ENCODE data around the gene IL4. TPM values are rescaled to one million over a fixed set of nuclear protein-coding genes. Genes with fewer than 3 reads are reported as not detected.

Gene IL4
- total RNA-seq, 2 donors from 2014 or later = not detected

GRCh38 chr5:132677682-132678400 is 4.1 kb downstream of the IL4 start:
- H3K36me3 ChIP-seq (ENCODE audit: control insufficient read depth, insufficient read depth, low read length) = no peaks in the 10 kb centered on the region
- 91 to 92% methylated on average over 9 to 15 of the region's 15 CpGs for WGBS, 2 experiments (ENCODE audit: insufficient coverage in 1 of 2, insufficient read length in 1 of 2)
- TF ChIP-seq CTCF (conservative IDR thresholded peaks at IDR 0.05) = no peak
- Mint-ChIP-seq H3K36me3 (ENCODE audit: low read depth) (no peaks in the 10 kb centered on the region), H3K4me1 (peaks cover 20% of the 10 kb centered on the region), H3K9me3 (no peaks in the 10 kb centered on the region), H3K27ac (peak overlapping the region; percentile 28), H3K4me3 (no peak overlapping the region), H3K27me3 (ENCODE audit: insufficient read depth) (no peaks in the 10 kb centered on the region)
- no peaks in the 10 kb centered on the region for H3K9me3 ChIP-seq (ENCODE audit: control insufficient read depth, low read length)
- peaks cover 6% of the 10 kb centered on the region for H3K4me1 ChIP-seq (ENCODE audit: control insufficient read depth, insufficient read depth, low read length)
- H3K27me3 ChIP-seq (ENCODE audit: control insufficient read depth, insufficient read depth, low read length, poor library complexity, severe bottlenecking) = no peaks in the 10 kb centered on the region
- DNase-seq = peak; percentile 39
- H3K27ac ChIP-seq (ENCODE audit: low read depth, low read length) = no peak overlapping the region
- H3K9ac ChIP-seq (ENCODE audit: extremely low read depth, low read length, poor library complexity, severe bottlenecking) = no peak overlapping the region
- no peak overlapping the region for H3K4me3 ChIP-seq (ENCODE audit: low read length)

- 96 to 100% methylated on average over 1 of the region's 1 CpG for WGBS, 2 experiments (ENCODE audit: insufficient coverage in 1 of 2, insufficient read length in 1 of 2)
- H3K4me1 Mint-ChIP-seq = peaks cover 14% of the 10 kb centered on the region
These were observed 4.9 kb downstream of the IL4 start for GRCh38 chr5:132678735-132679134.

GRCh38 chr5:132679166-132679565 is 5.4 kb downstream of the IL4 start:
- H3K4me1 Mint-ChIP-seq = peaks cover 10% of the 10 kb centered on the region
- H3K9ac ChIP-seq (ENCODE audit: extremely low read depth, low read length, poor library complexity, severe bottlenecking) = no peak overlapping the region
- H3K27me3 ChIP-seq (ENCODE audit: control insufficient read depth, insufficient read depth, low read length, poor library complexity, severe bottlenecking) = no peaks in the 10 kb centered on the region
- H3K4me3 ChIP-seq (ENCODE audit: low read length) = no peak overlapping the region
- H3K4me1 ChIP-seq (ENCODE audit: control insufficient read depth, insufficient read depth, low read length) = peaks cover 3% of the 10 kb centered on the region
- no peak overlapping the region for H3K4me3 Mint-ChIP-seq
- WGBS, 2 experiments (ENCODE audit: insufficient coverage in 1 of 2, insufficient read length in 1 of 2) = 92 to 95% methylated on average over 6 to 7 of the region's 7 CpGs
- no peak overlapping the region for H3K27ac Mint-ChIP-seq
- DNase-seq = no peak
- H3K27ac ChIP-seq (ENCODE audit: low read depth, low read length) = no peak overlapping the region
- H3K36me3 Mint-ChIP-seq (ENCODE audit: low read depth) = no peaks in the 10 kb centered on the region
- no peaks in the 10 kb centered on the region for H3K9me3 ChIP-seq (ENCODE audit: control insufficient read depth, low read length)
- H3K36me3 ChIP-seq (ENCODE audit: control insufficient read depth, insufficient read depth, low read length) = no peaks in the 10 kb centered on the region
- no peak for TF ChIP-seq CTCF (conservative IDR thresholded peaks at IDR 0.05)
- no peaks in the 10 kb centered on the region for H3K27me3 Mint-ChIP-seq (ENCODE audit: insufficient read depth)
- no peaks in the 10 kb centered on the region for H3K9me3 Mint-ChIP-seq

More at GRCh38 chr5:132678735-132679134, 4.9 kb downstream of the IL4 start:
- H3K4me1 ChIP-seq (ENCODE audit: control insufficient read depth, insufficient read depth, low read length) = peaks cover 6% of the 10 kb centered on the region
- no peaks in the 10 kb centered on the region for H3K9me3 ChIP-seq (ENCODE audit: control insufficient read depth, low read length)
- TF ChIP-seq CTCF (conservative IDR thresholded peaks at IDR 0.05) = no peak
- no peak overlapping the region for H3K4me3 ChIP-seq (ENCODE audit: low read length)
- H3K27me3 ChIP-seq (ENCODE audit: control insufficient read depth, insufficient read depth, low read length, poor library complexity, severe bottlenecking) = no peaks in the 10 kb centered on the region
- no peaks in the 10 kb centered on the region for H3K36me3 Mint-ChIP-seq (ENCODE audit: low read depth)
- H3K27me3 Mint-ChIP-seq (ENCODE audit: insufficient read depth) = no peaks in the 10 kb centered on the region
- H3K4me3 Mint-ChIP-seq = no peak overlapping the region
- no peak overlapping the region for H3K27ac Mint-ChIP-seq
- H3K9me3 Mint-ChIP-seq = no peaks in the 10 kb centered on the region
- H3K36me3 ChIP-seq (ENCODE audit: control insufficient read depth, insufficient read depth, low read length) = no peaks in the 10 kb centered on the region
- H3K27ac ChIP-seq (ENCODE audit: low read depth, low read length) = no peak overlapping the region
- no peak for DNase-seq
- no peak overlapping the region for H3K9ac ChIP-seq (ENCODE audit: extremely low read depth, low read length, poor library complexity, severe bottlenecking)
